Spleen (tissue), 11 donors: Measurements from ENCODE around the gene RTTN. TPM values are rescaled to one million over a fixed set of nuclear protein-coding genes. Genes with fewer than 3 reads are reported as not detected.

Experiments
- DNase-seq: peaks from one replicate; pipeline ENCODE4 v3.0.0-alpha.2; 2020
- H3K27ac ChIP-seq, 8 donors: fragments of 200-600 bp; sonication (generic) in 7 of 8; 1 replicate in 4 of 8; 2 replicates in 4 of 8; pipeline versions ENCODE4 v1.5.0 to v1.8.0; 2016 to 2021; ENCODE audit warnings: inconsistent platforms in 4 of 8, mild to moderate bottlenecking in 4 of 8, moderate library complexity in 1 of 8
- H3K27me3 ChIP-seq, 7 donors: fragments of 200-600 bp; sonication (generic) in 6 of 7; replicated peaks in 1 of 7; 1 replicate in 4 of 7; 2 replicates in 3 of 7; pipeline versions ENCODE4 v1.5.0 to v1.8.0; 2016 to 2021; ENCODE audit warnings: inconsistent platforms in 3 of 7, mild to moderate bottlenecking in 1 of 7
- H3K36me3 ChIP-seq, 6 donors: fragments of 200-600 bp; sonication (generic) in 5 of 6; 1 replicate in 4 of 6; 2 replicates in 2 of 6; pipeline versions ENCODE4 v1.5.0 to v1.8.0; 2016 to 2021; ENCODE audit warnings: inconsistent platforms in 2 of 6
- H3K4me1 ChIP-seq, 6 donors: fragments of 200-600 bp; sonication (generic) in 5 of 6; 1 replicate in 3 of 6; 2 replicates in 3 of 6; pipeline versions ENCODE4 v1.5.0 to v1.8.0; 2016 to 2021; ENCODE audit warnings: inconsistent platforms in 3 of 6
- H3K4me3 ChIP-seq, 8 donors: fragments of 200-600 bp; sonication (generic) in 7 of 8; 1 replicate in 4 of 8; 2 replicates in 4 of 8; pipeline versions ENCODE4 v1.5.0 to v1.8.0; 2016 to 2021; ENCODE audit warnings: inconsistent platforms in 4 of 8, mild to moderate bottlenecking in 4 of 8, moderate library complexity in 2 of 8
- H3K9me3 ChIP-seq, 8 donors: fragments of 200-600 bp; sonication (generic) in 7 of 8; 1 replicate in 4 of 8; 2 replicates in 4 of 8; pipeline versions ENCODE4 v1.5.0 to v1.8.0; 2016 to 2021; ENCODE audit warnings: inconsistent platforms in 4 of 8
- POLR2A ChIP-seq, 3 donors: fragments of 450-650 bp; IDR thresholded peaks; one replicate each; pipeline ENCODE4 v1.5.1; 2017; ENCODE audit warnings: antibody characterized with exemption in 3 of 3, mild to moderate bottlenecking in 1 of 3
- POLR2AphosphoS5 ChIP-seq, 3 donors: sonication (generic); formaldehyde crosslinking; IDR thresholded peaks; one replicate each; pipeline ENCODE4 v1.5.1; 2017; ENCODE audit warnings: antibody characterized with exemption in 3 of 3
- WGBS, 5 donors: extraction: QIAGEN DNeasy Blood & Tissue Kit in 3 of 5; methylation state at CpG; one replicate each; pipeline versions ENCODE4 v1.1.5 to v1.1.7; 2013 to 2018; 5-methylcytosine and 5-hydroxymethylcytosine counted together
- intact Hi-C: fragments of 100-400 bp; cut with DNase I; formaldehyde crosslinking; loops from one replicate; pipeline ENCODE4 v1.15.0; 2023; ENCODE audit warnings: low total_unique reads
- polyA plus RNA-seq, 3 donors: library from polyadenylated mRNA; stranded (reverse); fragments of 200-250 nt; gene quantifications; one replicate each; pipeline ENCODE4 v1.2.1, GENCODE V29; 2013
- total RNA-seq, 7 donors: library from RNA; depleted of rRNA in 3 of 7; stranded (reverse); fragments of >200 nt in 3 of 7; fragmentation: NEBNext Ultra II Directional in 4 of 7; extraction: Animal tissue kit (Norgen Biotek cat#: 25700) in 4 of 7; gene quantifications; one replicate each; pipeline versions ENCODE4 v1.1.0 to v1.2.1, GENCODE V29; 2016 to 2021
- TF ChIP-seq, protein P1 (sequence below), 11 experiments: fragments of 200-600 bp in 7 of 11; fragments of 450-650 bp in 4 of 11; sonication (generic) in 4 of 11; IDR thresholded peaks in 8 of 11; conservative IDR thresholded peaks in 3 of 11; 1 replicate in 7 of 11; 2 replicates in 4 of 11; pipeline versions ENCODE4 v1.4.0 to v1.8.0; 2016 to 2021; ENCODE audit warnings: antibody characterized with exemption in 11 of 11, inconsistent platforms in 4 of 11, mild to moderate bottlenecking in 1 of 11
- donor health status: healthy with polysubstance abuse.
- donor health status: DM: no; HTN: no; CAD: no; lungs with moderate emphysema.
- donor health status: DM: no; HTN: no; CAD: no.
- donor health status: Bipolar disorder and iron deficiency.
- donor health status: healthy.
- donor health status: DM: no; HTN: no; CAD: no.
- donor health status: DM: yes; HTN: yes; CAD: no.

RTTN gene
- total and polyA plus RNA-seq, 10 donors, result 4.0 to 32.3 (median 23.8) TPM

DNA sequence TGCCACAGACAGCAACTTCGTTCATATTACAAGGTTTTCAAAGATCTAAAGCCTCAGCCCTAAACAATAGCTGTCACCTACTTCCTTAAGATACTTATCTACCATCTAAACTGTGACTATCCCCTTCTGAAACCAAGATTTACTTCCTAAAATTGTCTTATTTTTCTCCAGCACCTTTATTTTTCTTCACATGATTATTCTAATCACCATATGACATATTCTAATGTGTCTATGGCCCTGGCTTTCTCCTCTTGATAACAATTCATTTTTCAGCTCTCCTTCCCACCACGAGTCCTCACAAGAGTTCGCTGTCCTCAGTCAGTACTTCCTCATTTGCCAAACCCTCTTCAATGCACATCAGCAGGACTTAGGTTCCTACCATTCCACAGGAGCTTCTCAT, 53.9 kb downstream of the RTTN start:
- 32 to 62% (median 41%) methylated on average over 3 of the region's 3 CpGs for WGBS, 5 donors
- Histone ChIP-seq H3K4me3 (no peak overlapping the region), H3K4me1 (no peaks in the 10 kb centered on the region), H3K27me3 (no peaks in the 10 kb centered on the region), H3K27ac (no peak overlapping the region), H3K36me3 (peaks cover 0 to 59% (median 32%) of the 10 kb centered on the region in 6 donors), H3K9me3 (no peaks in the 10 kb centered on the region)
- intact Hi-C loops, result no loop called here
- DNase-seq, result no peak
- TF ChIP-seq POLR2AphosphoS5 (IDR thresholded peaks at IDR 0.05), result no peak
- TF ChIP-seq POLR2A (IDR thresholded peaks at IDR 0.05), result no peak
- TF ChIP-seq, protein P1, sequence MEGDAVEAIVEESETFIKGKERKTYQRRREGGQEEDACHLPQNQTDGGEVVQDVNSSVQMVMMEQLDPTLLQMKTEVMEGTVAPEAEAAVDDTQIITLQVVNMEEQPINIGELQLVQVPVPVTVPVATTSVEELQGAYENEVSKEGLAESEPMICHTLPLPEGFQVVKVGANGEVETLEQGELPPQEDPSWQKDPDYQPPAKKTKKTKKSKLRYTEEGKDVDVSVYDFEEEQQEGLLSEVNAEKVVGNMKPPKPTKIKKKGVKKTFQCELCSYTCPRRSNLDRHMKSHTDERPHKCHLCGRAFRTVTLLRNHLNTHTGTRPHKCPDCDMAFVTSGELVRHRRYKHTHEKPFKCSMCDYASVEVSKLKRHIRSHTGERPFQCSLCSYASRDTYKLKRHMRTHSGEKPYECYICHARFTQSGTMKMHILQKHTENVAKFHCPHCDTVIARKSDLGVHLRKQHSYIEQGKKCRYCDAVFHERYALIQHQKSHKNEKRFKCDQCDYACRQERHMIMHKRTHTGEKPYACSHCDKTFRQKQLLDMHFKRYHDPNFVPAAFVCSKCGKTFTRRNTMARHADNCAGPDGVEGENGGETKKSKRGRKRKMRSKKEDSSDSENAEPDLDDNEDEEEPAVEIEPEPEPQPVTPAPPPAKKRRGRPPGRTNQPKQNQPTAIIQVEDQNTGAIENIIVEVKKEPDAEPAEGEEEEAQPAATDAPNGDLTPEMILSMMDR (IDR thresholded peaks at IDR 0.05 in 8 of 11, conservative IDR thresholded peaks at IDR 0.05 in 3 of 11), result no peak

GRCh38 chr18:70149616-70150301, 55.7 kb downstream of the RTTN start:
- WGBS, 5 donors, result 85 to 97% (median 92%) methylated on average over 5 of the region's 5 CpGs
- no peaks in the 10 kb centered on the region for H3K4me1 ChIP-seq
- H3K36me3 ChIP-seq, result peaks cover 4 to 64% (median 37%) of the 10 kb centered on the region in 6 donors
- H3K9me3 ChIP-seq, result no peaks in the 10 kb centered on the region
- DNase-seq, result no peak
- intact Hi-C loops, result no loop called here
- no peaks in the 10 kb centered on the region for H3K27me3 ChIP-seq
- H3K4me3 ChIP-seq, result no peak overlapping the region
- no peak overlapping the region for H3K27ac ChIP-seq
- TF ChIP-seq POLR2A (IDR thresholded peaks at IDR 0.05) (no peak), POLR2AphosphoS5 (IDR thresholded peaks at IDR 0.05) (no peak)
- TF ChIP-seq, protein P1 (IDR thresholded peaks at IDR 0.05 in 8 of 11, conservative IDR thresholded peaks at IDR 0.05 in 3 of 11), result no peak

GRCh38 chr18:70149156-70149555, 56.3 kb downstream of the RTTN start:
- no peak for DNase-seq
- Histone ChIP-seq H3K36me3 (peaks cover 4 to 69% (median 37%) of the 10 kb centered on the region in 6 donors), H3K4me1 (no peaks in the 10 kb centered on the region), H3K9me3 (no peaks in the 10 kb centered on the region), H3K27me3 (no peaks in the 10 kb centered on the region), H3K27ac (no peak overlapping the region), H3K4me3 (no peak overlapping the region)
- intact Hi-C loops, result no loop called here
- no peak for TF ChIP-seq POLR2AphosphoS5 (IDR thresholded peaks at IDR 0.05)
- TF ChIP-seq, protein P1 (IDR thresholded peaks at IDR 0.05 in 8 of 11, conservative IDR thresholded peaks at IDR 0.05 in 3 of 11), result no peak
- 96 to 98% (median 97%) methylated on average over 2 of the region's 2 CpGs for WGBS, 5 donors

- H3K27ac ChIP-seq, result no peak overlapping the region
- 79 to 91% (median 84%) methylated on average over 8 of the region's 8 CpGs for WGBS, 5 donors
- no peak for TF ChIP-seq POLR2AphosphoS5 (IDR thresholded peaks at IDR 0.05)
- no peak for TF ChIP-seq POLR2A (IDR thresholded peaks at IDR 0.05)
- TF ChIP-seq, protein P1 (IDR thresholded peaks at IDR 0.05 in 8 of 11, conservative IDR thresholded peaks at IDR 0.05 in 3 of 11), result no peak
- no peaks in the 10 kb centered on the region for H3K4me1 ChIP-seq
- intact Hi-C loops, result no loop called here
- H3K9me3 ChIP-seq, result no peaks in the 10 kb centered on the region
- no peak overlapping the region for H3K4me3 ChIP-seq
- peaks cover 4 to 74% (median 44%) of the 10 kb centered on the region in 6 donors for H3K36me3 ChIP-seq
- no peaks in the 10 kb centered on the region for H3K27me3 ChIP-seq
- DNase-seq, result no peak
These were observed 57.2 kb downstream of the RTTN start for GRCh38 chr18:70148039-70148938.
